HG03103 (cell line): Measurements from ENCODE around the gene ZRANB1.

ENCODE experiments used
- ATAC-seq: cut with Tn5 transposase; IDR thresholded peaks from one replicate; pipeline ENCODE4 v1.9.1; 2021; ENCODE audit warnings: low read depth; ENCODE audit not compliant: unreplicated experiment

Gene ZRANB1

DNA sequence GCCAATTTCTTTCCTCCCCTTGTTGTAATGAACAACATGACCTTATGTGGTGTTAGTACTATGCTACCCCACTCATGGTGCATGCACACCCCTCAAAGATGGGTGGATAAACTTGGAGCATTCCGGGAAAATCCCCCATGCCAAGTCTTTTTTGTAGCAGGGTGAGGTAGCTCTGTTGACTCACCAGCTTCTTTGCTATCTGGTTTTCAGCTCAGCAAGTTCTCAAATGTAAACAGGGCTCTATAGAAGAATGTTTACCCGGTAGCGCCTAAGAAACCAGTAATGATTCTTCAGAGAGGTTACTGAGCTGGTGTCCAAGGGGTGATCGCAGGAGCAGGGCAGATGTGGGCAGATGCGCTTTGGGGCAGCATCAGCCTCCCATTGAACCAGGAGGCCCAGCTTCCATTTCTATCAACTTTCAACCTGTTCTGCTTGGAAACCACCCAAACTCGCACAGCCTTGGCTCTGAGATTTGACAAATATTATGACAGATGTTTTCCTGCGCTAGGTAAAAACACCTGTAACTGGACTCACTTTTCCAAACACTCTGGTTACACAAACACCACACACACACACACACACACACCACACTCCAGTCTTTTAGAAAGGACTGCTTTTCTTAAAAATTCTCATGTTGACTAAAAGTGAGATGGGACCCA lies 87.8 kb downstream of the ZRANB1 start:
- no peak for ATAC-seq

DNA sequence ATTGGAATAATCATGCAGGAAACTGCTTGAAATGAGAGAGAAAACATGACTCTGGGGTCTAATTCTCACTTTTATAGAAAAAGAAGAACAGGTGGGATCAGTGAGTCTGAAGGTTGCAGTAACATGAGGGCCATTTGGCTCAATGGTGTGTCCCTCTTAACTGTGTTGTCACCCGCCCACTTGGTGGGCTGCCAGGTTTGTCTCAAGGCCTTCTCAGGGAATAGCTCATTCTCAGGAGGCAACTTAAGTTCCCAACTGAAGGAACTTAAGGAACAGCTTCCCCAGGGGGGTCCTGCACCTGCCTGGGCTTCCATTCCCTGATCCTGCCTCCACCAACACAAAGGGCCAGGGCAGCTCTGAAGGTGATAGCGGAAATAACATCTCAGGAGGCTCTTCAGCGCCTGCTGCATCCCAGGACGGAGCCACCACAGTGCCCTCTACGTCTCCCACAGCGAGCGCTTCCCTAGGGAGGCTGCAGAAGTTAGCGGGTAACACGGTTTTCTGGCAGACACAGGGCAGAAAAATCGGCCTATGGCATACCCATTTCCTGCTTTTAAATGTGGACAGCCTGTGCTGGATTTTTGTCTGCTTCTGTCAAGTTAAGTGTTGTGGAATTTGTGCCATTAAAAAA lies 88.8 kb downstream of the ZRANB1 start:
- ATAC-seq, result no peak

DNA sequence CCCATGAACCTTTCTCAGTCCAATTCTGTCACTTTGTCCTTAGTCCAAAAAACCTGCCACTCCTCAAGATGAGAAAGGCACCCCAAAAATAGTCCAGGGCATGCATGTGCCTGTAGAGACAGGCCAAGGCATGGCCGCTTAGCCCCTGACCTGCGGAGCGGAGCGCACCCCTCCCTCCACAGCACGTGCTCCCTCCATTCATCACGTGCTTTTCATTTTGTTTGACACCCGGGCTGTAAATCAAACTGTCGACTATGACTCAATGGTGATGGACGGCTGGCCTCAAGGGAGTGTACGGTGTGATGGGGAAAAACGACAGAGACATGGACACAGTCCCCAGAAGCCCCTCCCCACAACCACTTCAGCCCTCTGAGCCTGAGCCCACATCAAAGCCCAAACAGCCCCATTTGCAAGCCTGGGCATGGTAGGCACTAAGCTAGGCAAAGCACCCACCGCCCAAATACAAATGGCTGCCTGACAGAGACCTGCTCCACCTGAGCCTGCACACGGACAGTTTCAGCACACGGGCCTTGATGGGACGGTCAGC lies 90.6 kb downstream of the ZRANB1 start:
- ATAC-seq, result no peak

DNA sequence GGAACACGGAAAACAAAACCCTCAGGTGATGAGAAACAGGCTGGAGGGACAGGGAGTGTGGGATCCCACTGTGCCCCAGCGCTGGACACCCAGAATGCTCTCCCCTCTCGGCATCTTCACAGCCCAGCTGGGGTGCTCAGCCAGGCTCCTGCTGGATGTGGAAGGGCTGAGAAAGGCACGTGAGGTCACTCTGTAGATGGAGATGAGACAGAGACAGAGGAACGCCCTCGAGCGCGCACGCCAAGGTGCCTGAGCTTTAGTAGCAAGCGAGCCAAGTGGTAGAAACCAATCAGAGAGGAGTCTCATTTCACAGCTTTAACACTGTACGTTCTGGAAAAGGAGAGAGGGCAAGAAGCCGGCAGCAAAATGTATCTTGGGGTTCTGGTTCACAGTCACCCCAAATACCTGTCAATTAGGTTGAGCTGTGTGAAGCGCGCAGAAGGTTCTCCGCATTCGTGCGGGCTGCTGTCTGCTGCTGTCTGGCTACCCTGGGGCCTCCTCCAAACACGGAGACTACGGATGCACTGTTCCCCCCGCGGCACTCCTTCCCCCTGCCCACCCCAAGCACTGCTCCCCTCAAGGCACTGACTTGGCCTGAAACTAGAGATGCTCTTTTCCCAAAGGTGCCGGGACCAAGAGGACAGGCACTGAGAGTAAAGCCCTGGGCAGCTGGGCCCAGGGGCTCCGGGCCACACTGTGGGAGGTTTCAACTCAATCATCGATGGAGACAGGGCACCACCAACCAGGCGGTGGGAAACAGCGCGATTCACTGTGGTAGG lies 91.4 kb downstream of the ZRANB1 start:
- no peak for ATAC-seq

DNA sequence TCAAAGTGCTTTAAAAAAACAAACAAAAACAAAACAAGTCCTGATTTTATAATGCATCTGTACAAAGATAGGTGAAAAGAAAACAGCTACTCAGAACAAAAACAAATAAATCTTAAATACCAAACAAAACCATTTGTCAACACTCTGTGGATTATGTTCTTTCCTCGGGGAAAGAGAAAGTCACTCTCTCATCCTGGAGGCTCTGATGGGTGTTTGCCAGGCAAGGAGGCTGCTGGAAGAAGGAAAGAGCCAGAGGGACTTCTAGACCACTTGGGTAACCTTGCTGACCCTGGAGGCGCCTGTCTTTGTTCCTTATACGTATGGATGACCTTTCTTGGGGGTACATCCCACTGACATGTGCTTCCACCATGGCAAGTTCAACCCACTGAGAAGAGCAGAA lies 92.8 kb downstream of the ZRANB1 start:
- no peak for ATAC-seq

DNA sequence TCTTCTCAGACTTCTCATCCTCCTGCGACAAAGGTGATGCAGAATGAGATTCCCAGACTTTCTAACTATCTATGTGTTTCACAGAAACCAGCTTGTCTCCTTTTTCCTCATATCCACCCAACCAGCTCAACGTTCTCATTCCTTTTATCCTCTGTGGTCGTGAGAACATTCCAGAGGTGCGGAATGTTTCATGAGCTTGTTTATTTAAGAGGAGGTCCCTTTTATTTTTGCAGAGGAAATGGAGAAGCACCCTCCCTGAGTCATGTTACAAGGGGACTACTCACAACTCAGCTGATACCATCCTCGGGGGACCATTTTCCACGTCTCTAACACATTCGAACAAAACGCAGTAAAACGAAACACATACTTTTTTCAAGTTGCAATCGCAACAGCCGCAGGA lies 93.2 kb downstream of the ZRANB1 start:
- no peak for ATAC-seq

DNA sequence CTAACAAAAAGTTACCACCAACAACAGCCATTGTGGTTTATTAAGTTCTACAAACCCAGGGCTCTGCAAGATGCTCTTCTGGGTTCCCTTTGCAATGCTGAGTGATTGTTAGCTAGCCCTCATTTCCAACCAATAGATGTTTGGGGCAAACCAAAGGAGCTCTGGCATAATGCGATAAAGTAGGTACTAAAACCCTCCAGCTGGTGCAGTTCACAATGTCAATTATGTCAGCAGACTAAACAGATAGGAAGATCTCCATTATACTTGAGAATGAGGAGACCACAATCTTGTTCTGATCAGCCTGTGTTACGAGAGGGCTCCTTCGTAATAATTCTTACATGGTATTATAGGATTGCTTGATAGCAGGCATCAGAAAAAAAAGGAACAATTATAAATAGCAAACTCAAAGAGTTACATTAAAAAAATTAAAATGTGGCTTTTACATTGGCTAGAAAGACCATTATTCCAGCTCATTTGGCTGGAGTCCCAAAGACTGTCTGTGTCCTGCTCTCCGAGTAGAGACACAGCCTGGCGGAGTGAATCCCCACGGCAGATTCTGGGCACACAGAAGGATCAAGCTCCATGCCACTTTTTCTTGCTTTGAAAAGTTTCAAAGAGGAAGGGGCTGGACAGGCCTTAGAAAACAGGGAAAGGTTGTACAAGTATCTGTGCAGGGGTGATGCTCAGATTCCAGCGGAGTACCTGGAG lies 93.8 kb downstream of the ZRANB1 start:
- no peak for ATAC-seq

DNA sequence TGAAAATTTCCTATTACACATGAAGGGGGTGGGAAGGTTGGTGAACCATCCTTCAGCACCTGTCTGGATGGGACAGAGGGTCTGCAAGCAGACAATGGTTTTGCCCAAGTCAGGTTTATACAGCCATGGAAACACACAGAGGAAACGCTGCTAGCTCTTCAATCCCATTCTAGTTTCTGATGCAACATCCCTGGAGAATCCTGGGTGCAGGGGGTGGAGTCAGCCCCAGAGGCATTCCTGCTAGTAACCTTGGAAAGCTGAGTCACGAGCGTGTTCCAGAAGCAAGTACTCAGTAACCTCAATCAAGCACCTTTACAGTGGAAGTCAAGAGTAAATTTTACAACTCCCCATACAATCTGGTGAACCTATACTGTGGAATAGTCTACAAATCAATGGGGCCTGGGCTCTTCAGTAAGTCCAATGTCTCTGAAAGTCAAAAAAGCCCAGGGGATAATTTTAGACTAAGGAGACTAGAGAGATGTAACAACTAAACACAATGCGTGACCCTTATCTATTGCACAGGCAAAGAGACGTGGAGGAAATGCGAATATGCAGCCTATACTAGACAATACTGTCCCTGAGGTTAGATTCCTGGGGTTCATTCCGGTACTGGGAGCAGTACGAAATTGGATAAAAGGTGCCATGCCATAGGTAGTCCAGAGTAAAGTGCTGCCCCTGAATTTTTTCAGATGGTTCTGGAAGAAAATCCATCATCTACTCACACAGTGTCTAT lies 95.4 kb downstream of the ZRANB1 start:
- no peak for ATAC-seq
